GM21360 (cell line): ENCODE results near the gene SLC9A9.
"Not testable (repeated sequence)": the region's sequence is repeated elsewhere in the genome, so short reads cannot be mapped to it uniquely, and the experiment has no call there.

Experiments used
- ATAC-seq: cut with Tn5 transposase; IDR thresholded peaks from one replicate; pipeline ENCODE4 v1.9.1; 2021; ENCODE audit warnings: mild to moderate bottlenecking, moderate library complexity; ENCODE audit not compliant: unreplicated experiment

Gene SLC9A9

GRCh38 chr3:143525408-143525807 is 322.9 kb downstream of the SLC9A9 start:
- ATAC-seq: no peak

GRCh38 chr3:143521803-143522202 is 326.5 kb downstream of the SLC9A9 start:
- ATAC-seq: no peak

GRCh38 chr3:143517131-143517530 is 331.1 kb downstream of the SLC9A9 start:
- ATAC-seq: not testable (repeated sequence)

DNA sequence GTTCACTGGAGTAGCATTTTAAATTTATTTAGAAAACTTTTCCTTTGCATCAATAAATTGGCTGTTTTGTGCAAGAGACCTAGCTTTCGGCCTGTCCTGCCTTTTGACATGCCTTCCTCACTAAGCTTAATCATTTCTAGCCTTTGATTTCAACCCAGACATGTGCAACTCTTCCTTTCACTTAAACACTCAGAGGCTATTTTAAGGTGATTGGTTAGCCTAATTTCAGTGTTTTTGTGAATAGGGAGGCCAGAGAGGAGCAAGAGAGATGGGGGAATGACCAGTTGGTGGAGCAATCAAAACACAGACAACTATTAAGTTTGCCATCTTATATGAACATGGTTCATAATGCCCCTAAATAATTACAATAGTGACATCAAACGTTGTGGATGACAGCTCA is 333.4 kb downstream of the SLC9A9 start:
- no peak for ATAC-seq

GRCh38 chr3:143514109-143514508 is 334.2 kb downstream of the SLC9A9 start:
- no peak for ATAC-seq

GRCh38 chr3:143511174-143511879 is 336.9 kb downstream of the SLC9A9 start:
- no peak for ATAC-seq

DNA sequence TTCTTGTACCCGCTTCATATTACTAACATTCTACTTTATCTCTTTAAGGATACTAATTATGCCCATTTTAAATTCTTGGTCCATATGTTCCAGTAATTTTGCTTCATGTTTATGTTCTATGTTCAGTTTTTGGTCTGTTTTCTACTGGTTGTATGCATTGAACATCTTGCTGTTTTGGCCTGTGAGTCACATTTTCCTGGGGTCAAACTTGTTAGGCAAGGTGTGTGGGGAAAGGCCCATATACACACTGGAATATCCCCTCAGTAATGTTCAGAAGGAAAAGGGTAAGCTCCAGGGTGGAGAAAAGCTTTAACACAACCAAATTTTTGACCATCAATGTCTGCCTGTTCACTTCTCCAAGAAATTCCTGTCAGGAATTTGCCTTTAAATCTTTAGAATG is 337.7 kb downstream of the SLC9A9 start:
- ATAC-seq: no peak

DNA sequence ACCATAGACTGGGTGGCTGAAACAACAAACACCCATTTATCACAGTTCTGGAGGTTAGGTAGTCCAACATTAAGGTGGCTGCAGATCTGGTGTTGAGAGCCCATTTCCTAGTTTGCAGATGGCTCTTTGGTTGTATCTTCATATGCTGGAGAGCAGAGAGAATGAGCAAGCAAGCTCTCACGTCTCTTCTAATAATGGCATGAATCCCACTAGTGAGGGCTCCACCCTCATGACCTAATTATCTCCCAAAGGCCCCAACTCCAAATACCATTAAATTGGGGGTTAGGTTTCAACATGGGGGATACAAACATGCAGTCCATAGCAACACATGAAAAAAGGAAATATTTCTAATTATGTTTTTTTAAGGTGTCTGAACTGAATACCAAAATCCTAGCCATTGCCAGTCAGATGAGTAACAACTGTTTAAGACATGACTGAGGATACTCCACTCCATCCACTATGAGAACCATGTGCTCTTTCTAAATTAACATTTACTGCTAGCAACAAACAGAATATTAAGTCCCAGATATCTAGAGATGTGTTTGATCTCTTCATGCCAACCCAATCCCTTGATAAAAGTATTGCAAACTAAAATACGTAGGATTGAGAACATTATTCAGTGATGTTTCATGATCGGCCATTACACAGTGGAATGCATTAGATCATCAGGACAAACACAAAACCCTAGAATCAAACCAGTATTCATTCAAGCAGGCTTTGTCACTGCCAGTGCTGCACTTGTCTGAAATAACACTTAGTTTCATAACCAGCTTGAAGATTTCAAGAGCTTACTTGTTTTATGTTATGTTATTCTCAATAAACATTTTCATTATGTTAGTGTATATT is 340.3 kb downstream of the SLC9A9 start:
- ATAC-seq: no peak

GRCh38 chr3:143506190-143506589 is 342.1 kb downstream of the SLC9A9 start:
- no peak for ATAC-seq

- ATAC-seq: no peak
Observed at GRCh38 chr3:143503325-143503885, 344.9 kb downstream of the SLC9A9 start.

- no peak for ATAC-seq
Observed at GRCh38 chr3:143502081-143502480, 346.2 kb downstream of the SLC9A9 start.

DNA sequence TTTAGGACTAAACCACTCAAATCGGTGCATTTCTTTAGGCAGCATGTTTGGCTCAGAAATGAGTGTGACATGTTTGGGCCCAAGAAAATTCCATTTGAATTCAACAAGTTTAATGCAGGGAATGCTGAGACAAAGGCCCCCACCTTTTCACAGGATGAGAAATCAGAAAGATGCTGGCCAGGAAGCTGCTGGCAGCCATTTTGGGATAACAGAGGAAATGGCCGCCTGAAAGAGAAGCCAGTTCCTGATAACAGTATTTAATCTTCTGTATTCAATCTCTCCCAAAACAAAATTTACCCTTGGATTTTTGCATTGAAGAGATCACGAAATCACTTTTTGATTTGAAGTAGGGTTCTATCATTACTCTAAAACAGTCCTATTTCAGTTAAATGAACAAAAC is 350.9 kb downstream of the SLC9A9 start:
- no peak for ATAC-seq

- no peak for ATAC-seq
Observed at GRCh38 chr3:143496191-143496590, 352.1 kb downstream of the SLC9A9 start.

DNA sequence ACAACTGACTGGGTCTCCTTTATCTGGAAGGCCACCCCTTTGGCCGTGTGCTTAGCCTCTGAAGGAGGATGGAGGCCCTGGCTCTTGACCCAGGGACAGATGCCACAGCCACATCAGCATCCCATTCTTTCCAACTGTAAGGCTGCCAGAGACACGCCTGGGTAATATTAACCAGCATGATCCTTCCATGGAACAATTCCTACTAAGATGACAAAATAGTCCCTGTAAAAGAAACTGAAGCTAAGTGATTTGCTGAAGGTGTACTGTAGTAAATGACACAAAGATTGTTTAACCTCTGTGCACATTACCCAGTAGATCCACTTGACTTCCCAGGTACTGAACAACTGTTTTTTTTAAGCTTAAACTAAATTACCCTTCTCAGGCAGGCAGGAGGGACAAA is 352.7 kb downstream of the SLC9A9 start:
- ATAC-seq: no peak

GRCh38 chr3:143486611-143487010 is 361.7 kb downstream of the SLC9A9 start:
- no peak for ATAC-seq

- no peak for ATAC-seq
Observed at GRCh38 chr3:143484846-143485512, 363.3 kb downstream of the SLC9A9 start.

- peak; percentile 46 for ATAC-seq
Observed at GRCh38 chr3:143483214-143483613, 365.1 kb downstream of the SLC9A9 start.

- no peak for ATAC-seq
Observed at GRCh38 chr3:143482106-143483088, 365.9 kb downstream of the SLC9A9 start.

GRCh38 chr3:143480344-143480743 is 367.9 kb downstream of the SLC9A9 start:
- no peak for ATAC-seq

- ATAC-seq: no peak
Observed at GRCh38 chr3:143479727-143480126, 368.5 kb downstream of the SLC9A9 start.
